SK-N-SH (cell line): Measurements from ENCODE around the gene THSD7B.

Source experiments
- ELF1 ChIP-seq: IDR thresholded peaks from 2 replicates; pipeline ENCODE4 v1.4.0; 2012
- EP300 ChIP-seq, 2 experiments: IDR thresholded peaks; 2 replicates each; pipeline versions ENCODE4 v1.4.0 to v1.6.1; 2012; ENCODE audit warnings: borderline replicate concordance in 1 of 2, low read depth in 1 of 2, low read length in 1 of 2
- EZH2phosphoT487 ChIP-seq: fragments of 200-600 bp; sonication (generic); IDR thresholded peaks from 2 replicates; pipeline ENCODE4 v1.6.1; 2017; ENCODE audit warnings: low read depth, mixed run types, mild to moderate bottlenecking, antibody characterized with exemption, moderate library complexity, borderline replicate concordance
- POLR2AphosphoS5 ChIP-seq: IDR thresholded peaks from 2 replicates; pipeline ENCODE4 v1.6.1; 2012; ENCODE audit warnings: low read depth, low read length
- RAD21 ChIP-seq: IDR thresholded peaks from 2 replicates; pipeline ENCODE4 v1.6.1; 2012; ENCODE audit warnings: mild to moderate bottlenecking, low read length
- TF ChIP-seq, protein P1 (sequence below): fragments of 200-600 bp; sonication (generic); IDR thresholded peaks from 2 replicates; pipeline ENCODE4 v1.6.1; 2017; ENCODE audit warnings: antibody characterized with exemption, mild to moderate bottlenecking, moderate library complexity

- TF ChIP-seq, protein P1, sequence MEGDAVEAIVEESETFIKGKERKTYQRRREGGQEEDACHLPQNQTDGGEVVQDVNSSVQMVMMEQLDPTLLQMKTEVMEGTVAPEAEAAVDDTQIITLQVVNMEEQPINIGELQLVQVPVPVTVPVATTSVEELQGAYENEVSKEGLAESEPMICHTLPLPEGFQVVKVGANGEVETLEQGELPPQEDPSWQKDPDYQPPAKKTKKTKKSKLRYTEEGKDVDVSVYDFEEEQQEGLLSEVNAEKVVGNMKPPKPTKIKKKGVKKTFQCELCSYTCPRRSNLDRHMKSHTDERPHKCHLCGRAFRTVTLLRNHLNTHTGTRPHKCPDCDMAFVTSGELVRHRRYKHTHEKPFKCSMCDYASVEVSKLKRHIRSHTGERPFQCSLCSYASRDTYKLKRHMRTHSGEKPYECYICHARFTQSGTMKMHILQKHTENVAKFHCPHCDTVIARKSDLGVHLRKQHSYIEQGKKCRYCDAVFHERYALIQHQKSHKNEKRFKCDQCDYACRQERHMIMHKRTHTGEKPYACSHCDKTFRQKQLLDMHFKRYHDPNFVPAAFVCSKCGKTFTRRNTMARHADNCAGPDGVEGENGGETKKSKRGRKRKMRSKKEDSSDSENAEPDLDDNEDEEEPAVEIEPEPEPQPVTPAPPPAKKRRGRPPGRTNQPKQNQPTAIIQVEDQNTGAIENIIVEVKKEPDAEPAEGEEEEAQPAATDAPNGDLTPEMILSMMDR: no peak
- TF ChIP-seq ELF1 (no peak), POLR2AphosphoS5 (no peak), EZH2phosphoT487 (no peak), RAD21 (no peak), EP300 (IDR thresholded peaks at IDR 0.05; ENCODE audit: borderline replicate concordance in 1 of 2, low read depth in 1 of 2, low read length in 1 of 2) (no peak)
These were observed 390.2 kb downstream of the THSD7B start for GRCh38 chr2:137155356-137156104.
